HG03139 (cell line): Measurements from ENCODE around the gene PAM.
"Not testable (repeated sequence)": the region's sequence is repeated elsewhere in the genome, so short reads cannot be mapped to it uniquely, and the experiment has no call there.

ENCODE experiments used
- ATAC-seq: cut with Tn5 transposase; IDR thresholded peaks from one replicate; pipeline ENCODE4 v1.9.1; 2021; ENCODE audit not compliant: unreplicated experiment

PAM gene

GRCh38 chr5:102981957-102982635 is 227.0 kb downstream of the PAM start:
- ATAC-seq, result no peak

GRCh38 chr5:102986074-102986473 is 231.0 kb downstream of the PAM start:
- no peak for ATAC-seq

- ATAC-seq, result no peak
Measured at GRCh38 chr5:102988459-102988858, 233.4 kb downstream of the PAM start.

GRCh38 chr5:102991802-102992201 is 236.7 kb downstream of the PAM start:
- no peak for ATAC-seq

GRCh38 chr5:102996011-102996575 is 241.0 kb downstream of the PAM start:
- ATAC-seq, result no peak

- ATAC-seq, result no peak
Measured at GRCh38 chr5:102998224-102998623, 243.1 kb downstream of the PAM start.

GRCh38 chr5:102999191-102999590 is 244.1 kb downstream of the PAM start:
- ATAC-seq, result no peak

- not testable (repeated sequence) for ATAC-seq
Measured at GRCh38 chr5:102999621-103000020, 244.5 kb downstream of the PAM start.

- no peak for ATAC-seq
Measured at GRCh38 chr5:103000089-103000488, 245.0 kb downstream of the PAM start.

- no peak for ATAC-seq
Measured at GRCh38 chr5:103003872-103004271, 248.8 kb downstream of the PAM start.

GRCh38 chr5:103005276-103005675 is 250.2 kb downstream of the PAM start:
- ATAC-seq, result no peak

- ATAC-seq, result no peak
Measured at GRCh38 chr5:103006921-103007320, 251.8 kb downstream of the PAM start.

GRCh38 chr5:103010168-103010567 is 255.1 kb downstream of the PAM start:
- no peak for ATAC-seq

- ATAC-seq, result no peak
Measured at GRCh38 chr5:103013933-103014552, 258.9 kb downstream of the PAM start.

- no peak for ATAC-seq
Measured at GRCh38 chr5:103014983-103015382, 259.9 kb downstream of the PAM start.

- ATAC-seq, result no peak
Measured at GRCh38 chr5:103016167-103016566, 261.1 kb downstream of the PAM start.

- no peak for ATAC-seq
Measured at GRCh38 chr5:103019804-103020203, 264.7 kb downstream of the PAM start.

GRCh38 chr5:103021314-103021713 is 266.2 kb downstream of the PAM start:
- ATAC-seq, result peak; percentile 95

GRCh38 chr5:103027267-103027666 is 272.2 kb downstream of the PAM start:
- ATAC-seq, result no peak

- peak; percentile 39 for ATAC-seq
Measured at GRCh38 chr5:103031607-103032006, 276.5 kb downstream of the PAM start.

GRCh38 chr5:103033696-103034095 is 278.6 kb downstream of the PAM start:
- no peak for ATAC-seq

GRCh38 chr5:103034662-103035392 is 279.7 kb downstream of the PAM start:
- ATAC-seq, result no peak
